ENCODE data around the gene NHSL2.
A peak's percentile ranks its signal among the peaks of the same experiment; 100 is the strongest.

NHSL2 gene

DNA sequence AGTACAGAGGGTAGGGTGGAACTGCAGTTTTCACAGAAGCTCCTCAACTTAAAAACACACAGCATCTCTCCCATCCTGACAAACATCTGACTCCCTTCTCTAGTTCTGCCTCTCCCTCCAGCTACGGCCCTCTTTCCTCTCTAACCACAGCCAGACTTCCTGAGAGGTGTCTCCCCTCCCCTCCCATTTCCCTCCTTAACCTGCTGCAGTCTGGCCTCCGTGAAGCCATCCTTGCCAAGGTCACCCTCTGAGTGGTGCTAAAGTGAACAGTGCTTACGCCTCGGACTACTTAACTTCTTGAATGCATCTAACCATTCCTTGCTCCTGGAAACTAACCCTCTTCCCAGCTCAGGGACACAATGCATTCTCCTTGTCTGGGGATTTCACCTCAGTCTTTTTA, 167.8 kb downstream of the NHSL2 start:
- TF ChIP-seq, protein P1, sequence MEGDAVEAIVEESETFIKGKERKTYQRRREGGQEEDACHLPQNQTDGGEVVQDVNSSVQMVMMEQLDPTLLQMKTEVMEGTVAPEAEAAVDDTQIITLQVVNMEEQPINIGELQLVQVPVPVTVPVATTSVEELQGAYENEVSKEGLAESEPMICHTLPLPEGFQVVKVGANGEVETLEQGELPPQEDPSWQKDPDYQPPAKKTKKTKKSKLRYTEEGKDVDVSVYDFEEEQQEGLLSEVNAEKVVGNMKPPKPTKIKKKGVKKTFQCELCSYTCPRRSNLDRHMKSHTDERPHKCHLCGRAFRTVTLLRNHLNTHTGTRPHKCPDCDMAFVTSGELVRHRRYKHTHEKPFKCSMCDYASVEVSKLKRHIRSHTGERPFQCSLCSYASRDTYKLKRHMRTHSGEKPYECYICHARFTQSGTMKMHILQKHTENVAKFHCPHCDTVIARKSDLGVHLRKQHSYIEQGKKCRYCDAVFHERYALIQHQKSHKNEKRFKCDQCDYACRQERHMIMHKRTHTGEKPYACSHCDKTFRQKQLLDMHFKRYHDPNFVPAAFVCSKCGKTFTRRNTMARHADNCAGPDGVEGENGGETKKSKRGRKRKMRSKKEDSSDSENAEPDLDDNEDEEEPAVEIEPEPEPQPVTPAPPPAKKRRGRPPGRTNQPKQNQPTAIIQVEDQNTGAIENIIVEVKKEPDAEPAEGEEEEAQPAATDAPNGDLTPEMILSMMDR (IDR thresholded peaks at IDR 0.05; ENCODE audit: low read length, missing control alignments) = no peak
- DNase-seq (ENCODE audit: low read depth) = no peak
- H3K4me3 ChIP-seq (replicated peaks; ENCODE audit: low read depth, low read length) = no peak overlapping the region

DNA sequence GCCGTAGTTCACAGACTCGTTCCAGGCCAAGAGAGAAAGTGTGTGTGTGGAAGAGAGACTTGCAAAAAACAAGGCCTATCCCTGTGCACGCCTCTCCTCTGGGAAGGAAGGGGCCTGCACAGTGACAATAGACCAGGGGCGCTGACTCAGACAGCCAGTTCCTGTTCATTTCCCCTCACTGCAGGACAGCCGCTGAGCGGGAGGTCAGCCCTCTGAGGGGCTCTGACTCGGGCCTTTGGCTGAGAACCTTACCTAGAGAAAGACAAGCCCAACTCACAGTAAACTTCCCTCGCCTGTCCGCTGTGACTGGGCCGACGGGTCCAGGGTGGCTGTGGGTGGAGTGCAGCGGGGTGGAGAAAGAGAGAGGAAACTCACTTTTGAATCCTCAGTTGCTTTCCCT, 169.0 kb downstream of the NHSL2 start:
- H3K4me3 ChIP-seq (replicated peaks; ENCODE audit: low read depth, low read length) = no peak overlapping the region
- DNase-seq (ENCODE audit: low read depth) = peak; percentile 44
- TF ChIP-seq, protein P1 (IDR thresholded peaks at IDR 0.05; ENCODE audit: low read length, missing control alignments) = no peak

DNA sequence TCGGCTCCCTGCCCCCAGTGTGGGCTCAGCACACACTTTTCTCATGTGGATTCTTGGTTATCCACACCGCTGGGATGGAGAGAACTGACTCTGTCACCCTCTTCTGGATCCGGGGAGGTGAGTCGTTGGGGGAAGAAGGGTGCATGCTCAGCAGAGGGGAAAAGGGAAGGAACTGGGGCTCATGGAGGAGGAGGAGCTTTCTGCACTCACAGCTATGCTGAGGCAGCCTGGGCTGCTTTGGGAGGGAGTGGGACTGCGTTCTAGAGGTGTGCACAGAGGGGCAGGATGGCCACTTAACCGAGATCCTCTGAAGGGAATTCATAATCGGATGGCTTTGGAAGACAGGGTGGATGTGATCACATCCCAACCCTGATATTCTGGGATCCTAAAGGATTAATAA, 169.5 kb downstream of the NHSL2 start:
- H3K4me3 ChIP-seq (replicated peaks; ENCODE audit: low read depth, low read length) = no peak overlapping the region
- no peak for DNase-seq (ENCODE audit: low read depth)

DNA sequence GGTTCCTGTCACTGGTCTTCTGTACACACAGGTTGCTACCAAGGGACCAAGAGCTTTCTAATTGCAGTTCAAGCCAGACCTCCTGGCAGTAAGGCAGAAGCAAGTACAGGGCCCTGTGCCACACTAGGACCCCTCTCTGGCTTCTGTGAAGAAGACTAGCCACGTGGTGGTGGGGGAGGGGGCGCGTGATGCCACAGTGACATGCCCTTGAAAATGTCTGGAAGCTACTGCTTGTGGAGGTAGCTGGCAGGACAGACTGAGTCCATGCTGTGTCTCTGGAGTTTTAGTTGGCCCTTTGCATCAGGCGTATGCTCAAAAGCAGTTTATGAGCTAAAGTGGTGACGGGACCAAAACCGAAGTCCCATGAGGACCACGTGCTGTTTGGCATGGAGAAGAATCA, 170.2 kb downstream of the NHSL2 start:
- H3K4me3 ChIP-seq (replicated peaks; ENCODE audit: low read depth, low read length) = no peak overlapping the region
- TF ChIP-seq, protein P1 (IDR thresholded peaks at IDR 0.05; ENCODE audit: low read length, missing control alignments) = no peak
- DNase-seq (ENCODE audit: low read depth) = no peak

More for the DNA sequence above, 169.5 kb downstream of the NHSL2 start:
- TF ChIP-seq, protein P1 (IDR thresholded peaks at IDR 0.05; ENCODE audit: low read length, missing control alignments) = no peak

DNA sequence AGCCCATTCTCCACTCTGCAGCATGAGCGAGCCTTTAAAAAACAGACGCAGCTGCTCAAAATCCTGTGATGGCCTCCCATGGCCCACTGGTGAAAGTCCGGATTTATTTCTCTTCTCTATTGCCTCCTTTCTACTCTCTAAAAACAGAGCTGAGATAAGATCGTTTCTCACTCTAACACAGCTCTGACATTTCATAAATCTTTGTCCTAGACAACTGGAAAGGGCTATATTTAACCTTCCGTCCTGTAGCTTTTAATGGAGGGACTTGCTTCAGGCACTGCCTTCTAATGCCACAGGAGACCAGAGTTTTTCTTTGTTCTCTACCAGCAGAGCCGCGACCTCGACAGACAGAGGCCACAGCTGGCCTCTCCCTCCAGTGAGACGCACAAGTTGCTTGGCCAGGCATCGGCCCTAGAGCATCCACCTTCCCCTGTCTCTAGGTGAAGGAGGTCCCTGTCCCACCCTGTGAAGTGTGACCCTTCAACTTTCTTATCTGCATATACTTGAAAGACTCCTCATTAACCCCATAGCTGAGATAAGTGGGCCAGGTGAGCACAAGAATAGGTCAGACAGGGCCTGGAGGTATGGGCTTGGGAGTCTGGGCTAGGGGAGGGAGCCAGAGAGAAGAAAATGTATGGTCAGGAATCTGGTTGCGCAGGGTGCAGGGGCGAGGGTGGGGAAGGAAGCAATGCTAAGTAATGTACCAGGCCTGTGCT, 171.1 kb downstream of the NHSL2 start:
- DNase-seq (ENCODE audit: low read depth) = no peak
- TF ChIP-seq, protein P1 (IDR thresholded peaks at IDR 0.05; ENCODE audit: low read length, missing control alignments) = no peak
- H3K4me3 ChIP-seq (replicated peaks; ENCODE audit: low read depth, low read length) = no peak overlapping the region

DNA sequence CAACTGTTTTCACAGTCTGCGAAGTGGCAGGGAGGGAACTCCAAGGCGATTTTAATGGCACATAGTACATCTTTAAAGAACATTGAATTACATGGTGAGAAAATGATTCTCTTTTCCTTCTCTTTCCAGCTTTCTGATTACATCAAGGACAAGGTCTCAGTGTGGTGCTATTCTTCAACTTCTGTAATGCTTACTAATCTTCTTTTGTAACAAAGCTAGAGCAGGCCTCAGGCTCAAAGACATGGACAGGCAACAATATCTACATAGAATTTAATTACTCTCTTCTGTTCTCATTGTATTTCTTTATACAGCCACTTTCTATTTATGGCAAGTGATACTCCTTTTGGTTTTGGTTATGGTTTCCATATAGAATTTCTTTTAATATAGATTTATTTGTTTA, 172.6 kb downstream of the NHSL2 start:
- TF ChIP-seq, protein P1 (IDR thresholded peaks at IDR 0.05; ENCODE audit: low read length, missing control alignments) = no peak
- DNase-seq (ENCODE audit: low read depth) = no peak
- H3K4me3 ChIP-seq (replicated peaks; ENCODE audit: low read depth, low read length) = no peak overlapping the region

DNA sequence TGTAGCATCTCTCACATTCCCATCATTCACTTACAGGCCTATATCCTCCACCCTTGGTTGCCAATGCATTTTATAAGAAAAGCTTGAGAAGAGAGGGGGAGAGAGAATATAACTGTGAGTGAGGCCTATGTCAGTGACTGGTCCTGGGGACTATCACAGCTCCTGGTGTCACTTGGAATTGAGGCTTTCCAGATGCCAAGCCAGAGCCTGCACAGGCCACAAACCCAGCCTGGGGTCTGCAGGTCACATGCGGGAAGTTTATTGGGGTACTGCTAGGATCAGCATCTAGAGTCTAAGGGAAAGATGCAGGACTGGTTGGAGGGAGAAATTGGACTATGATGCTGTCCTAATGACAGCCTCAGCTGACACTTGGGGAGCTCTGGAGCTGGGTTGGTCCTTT, 173.5 kb downstream of the NHSL2 start:
- no peak overlapping the region for H3K4me3 ChIP-seq (replicated peaks; ENCODE audit: low read depth, low read length)

More for the DNA sequence above, 173.5 kb downstream of the NHSL2 start:
- no peak for DNase-seq (ENCODE audit: low read depth)
- TF ChIP-seq, protein P1 (IDR thresholded peaks at IDR 0.05; ENCODE audit: low read length, missing control alignments) = no peak

Measured in fibroblast of pulmonary artery (primary cell).